H1 (cell line): ENCODE data around the gene GPR68. TPM values are rescaled to one million over a fixed set of nuclear protein-coding genes. Genes with fewer than 3 reads are reported as not detected.

Experiments
- BCL11A ChIP-seq, 2 experiments: IDR thresholded peaks; one replicate each; pipeline ENCODE4 v1.6.1; 2011; ENCODE audit warnings: low read depth in 2 of 2, low read length in 2 of 2, mild to moderate bottlenecking in 2 of 2
- CTBP2 ChIP-seq: IDR thresholded peaks from 2 replicates; pipeline ENCODE4 v1.7.0; 2011; ENCODE audit warnings: borderline replicate concordance, mild to moderate bottlenecking, moderate library complexity, mixed read lengths, low read length; ENCODE audit not compliant: insufficient read depth, insufficient read length
- EP300 ChIP-seq, 2 experiments: IDR thresholded peaks; 1 replicate in 1 of 2; 2 replicates in 1 of 2; pipeline ENCODE4 v1.6.1; 2011 to 2012; ENCODE audit warnings: low read depth in 2 of 2, low read length in 2 of 2, mild to moderate bottlenecking in 2 of 2, borderline replicate concordance in 1 of 2, inconsistent platforms in 1 of 2, moderate library complexity in 1 of 2
- GABPA ChIP-seq: IDR thresholded peaks from 2 replicates; pipeline ENCODE4 v1.6.1; 2011; ENCODE audit warnings: mild to moderate bottlenecking, low read length, moderate library complexity, borderline replicate concordance; ENCODE audit not compliant: insufficient read depth
- RBBP5 ChIP-seq: IDR thresholded peaks from 2 replicates; pipeline ENCODE4 v1.7.1; 2012; ENCODE audit warnings: low read depth, mild to moderate bottlenecking, inconsistent platforms, low read length, moderate library complexity, borderline replicate concordance
- RXRA ChIP-seq: IDR thresholded peaks from 2 replicates; pipeline ENCODE4 v1.6.1; 2011; ENCODE audit warnings: low read depth, mild to moderate bottlenecking, low read length, moderate library complexity; ENCODE audit not compliant: insufficient read depth
- polyA plus RNA-seq, 7 experiments: library from polyadenylated mRNA; depleted of rRNA in 3 of 7; stranded (reverse) in 5 of 7; unstranded in 2 of 7; fragments of >200 nt in 5 of 7; fragments of 200-250 nt in 2 of 7; gene quantifications; 1 replicate in 5 of 7; 2 replicates in 1 of 7; 4 replicates in 1 of 7; pipeline versions ENCODE4 v1.2.1 to v1.2.3, GENCODE V29; 2011 to 2013; ENCODE audit warnings: missing spikeins in 2 of 7, mixed read lengths in 2 of 7
- total RNA-seq: library from RNA; stranded (reverse); fragmentation: NEBNext Ultra II Directional; extraction: Animal tissue kit (Norgen Biotek cat#: 25700); gene quantifications from 2 replicates; pipeline ENCODE4 v1.2.1, GENCODE V29; 2021

Gene GPR68
- total and polyA plus RNA-seq, 2 of the 8 experiments (the other 6 are each of a cell fraction or from before 2014, with no cell fraction given): 0.22 to 0.76 TPM

DNA sequence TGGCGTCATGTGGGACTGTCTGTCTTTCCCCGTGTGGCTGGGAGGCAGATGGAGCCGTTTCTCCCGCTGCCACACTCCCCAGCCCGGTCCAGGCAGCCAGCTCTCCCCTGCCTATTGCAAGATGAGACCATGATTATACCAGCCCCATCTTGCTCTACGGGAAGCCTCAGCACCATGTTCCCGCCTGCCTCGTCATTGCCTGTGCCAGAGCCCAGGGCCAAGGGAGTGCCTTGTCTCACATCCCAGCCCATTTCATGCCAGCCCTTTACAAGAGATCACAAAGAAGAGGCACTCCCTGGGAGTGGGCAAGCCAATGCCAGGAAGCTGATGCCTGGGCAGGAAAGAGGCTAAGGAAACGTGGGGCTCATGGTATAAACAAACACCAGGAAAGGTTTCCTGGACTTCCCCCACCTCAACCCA, 23.9 kb downstream of the GPR68 start (continued):
- no peak for TF ChIP-seq RXRA
- TF ChIP-seq RBBP5: no peak
- no peak for TF ChIP-seq GABPA
- TF ChIP-seq EP300 (IDR thresholded peaks at IDR 0.05; ENCODE audit: borderline replicate concordance in 1 of 2, low read depth in 2 of 2, low read length in 2 of 2): no peak
- TF ChIP-seq BCL11A (IDR thresholded peaks at IDR 0.05; ENCODE audit: low read depth in 2 of 2, low read length in 2 of 2): no peak
- TF ChIP-seq CTBP2: no peak
